GM21825 (cell line): ENCODE data around the gene ACKR2.

ENCODE experiments used
- ATAC-seq: cut with Tn5 transposase; IDR thresholded peaks from one replicate; pipeline ENCODE4 v1.9.1; 2021; ENCODE audit warnings: mild to moderate bottlenecking, moderate library complexity; ENCODE audit not compliant: unreplicated experiment

Gene ACKR2

GRCh38 chr3:42809202-42809601, at the start of gene ACKR2:
TSS of gene ACKR2 (plus strand) at chr3:42809445. CDS start at chr3:42864503, 55,058 bp downstream.
- ATAC-seq: no peak

- ATAC-seq: no peak
Measured at GRCh38 chr3:42762046-42762724, 47.1 kb upstream of the ACKR2 start.

- ATAC-seq: no peak
Measured at GRCh38 chr3:42763021-42763420, 46.2 kb upstream of the ACKR2 start.

GRCh38 chr3:42764115-42764514, 45.1 kb upstream of the ACKR2 start:
- ATAC-seq: no peak

- no peak for ATAC-seq
Measured at GRCh38 chr3:42764561-42765295, 44.5 kb upstream of the ACKR2 start.

- no peak for ATAC-seq
Measured at GRCh38 chr3:42769477-42770131, 39.6 kb upstream of the ACKR2 start.

GRCh38 chr3:42771271-42771670, 38.0 kb upstream of the ACKR2 start:
- ATAC-seq: no peak

GRCh38 chr3:42772670-42773408, 36.4 kb upstream of the ACKR2 start, which contains the start of gene CCDC13:
TSS of gene CCDC13 (minus strand) at chr3:42773253. CDS start at chr3:42758345, 14,908 bp downstream.
- peak; percentile 99 for ATAC-seq

- peak; percentile 6 for ATAC-seq
Measured at GRCh38 chr3:42773409-42773751, 35.9 kb upstream of the ACKR2 start.

- no peak for ATAC-seq
Measured at GRCh38 chr3:42778644-42779043, 30.6 kb upstream of the ACKR2 start.

GRCh38 chr3:42780398-42780797, 28.8 kb upstream of the ACKR2 start:
- ATAC-seq: no peak

- ATAC-seq: no peak
Measured at GRCh38 chr3:42780892-42781700, 28.1 kb upstream of the ACKR2 start.

- ATAC-seq: no peak
Measured at GRCh38 chr3:42786212-42786611, 23.0 kb upstream of the ACKR2 start.

GRCh38 chr3:42786631-42787030, 22.6 kb upstream of the ACKR2 start:
- no peak for ATAC-seq

- no peak for ATAC-seq
Measured at GRCh38 chr3:42790714-42791229, 18.5 kb upstream of the ACKR2 start.

- no peak for ATAC-seq
Measured at GRCh38 chr3:42795621-42796181, 13.5 kb upstream of the ACKR2 start.

GRCh38 chr3:42796332-42796885, 12.8 kb upstream of the ACKR2 start:
- no peak for ATAC-seq

GRCh38 chr3:42799376-42799775, 9.9 kb upstream of the ACKR2 start:
- no peak for ATAC-seq

- ATAC-seq: no peak
Measured at GRCh38 chr3:42800251-42800650, 9.0 kb upstream of the ACKR2 start.
